ENCODE measurements around the gene U2AF2. TPM values are rescaled to one million over a fixed set of nuclear protein-coding genes. Genes with fewer than 3 reads are reported as not detected.
A peak's percentile ranks its signal among the peaks of the same experiment; 100 is the strongest.

Gene U2AF2
- total RNA-seq, 1 donor from 2014 or later: 273 TPM

DNA sequence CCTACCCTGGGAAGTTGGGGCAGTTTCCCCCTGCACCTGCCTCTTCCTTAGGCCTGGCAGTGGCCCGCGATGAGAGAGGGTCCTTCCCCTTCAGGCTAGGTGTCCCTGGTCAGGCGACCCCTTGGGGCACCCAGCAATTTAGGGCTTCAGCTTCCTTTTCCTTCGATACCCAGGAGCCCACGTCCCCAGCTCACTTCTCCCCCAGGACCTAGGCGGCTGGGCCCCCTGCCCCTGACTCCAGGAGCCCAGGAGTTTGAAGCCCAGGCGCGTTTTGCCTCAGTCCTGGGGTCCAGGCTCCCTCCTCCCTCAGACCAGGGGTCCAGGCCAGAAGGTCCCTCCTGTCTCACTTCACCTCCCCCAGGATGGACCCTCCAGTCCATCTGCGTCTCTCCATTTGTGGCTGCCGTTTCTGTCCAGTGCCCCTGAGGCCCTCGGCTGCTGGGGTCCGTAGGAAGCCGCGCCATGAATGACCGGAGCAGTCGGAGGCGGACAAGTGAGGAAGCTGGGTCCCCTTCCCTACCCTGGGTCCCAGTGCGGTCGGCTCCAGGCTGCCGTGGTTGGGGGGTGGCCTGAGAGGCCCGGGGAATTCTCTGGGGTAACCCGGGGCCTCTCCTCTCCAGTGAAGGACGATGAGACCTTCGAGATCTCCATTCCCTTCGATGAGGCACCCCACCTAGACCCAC, 6.1 kb upstream of the U2AF2 start:
- no peak for ATAC-seq (ENCODE audit: low read depth)
- Mint-ChIP-seq H3K4me1 (peaks cover 59% of the 10 kb centered on the region), H3K27ac (peak overlapping the region; percentile 80), H3K36me3 (ENCODE audit: low read depth) (peaks cover 37% of the 10 kb centered on the region), H3K9me3 (no peaks in the 10 kb centered on the region), H3K27me3 (no peaks in the 10 kb centered on the region), H3K4me3 (peak overlapping the region; percentile 83)
- ChIA-PET CTCF (interaction anchor here (0.7 to 1.7 kb wide), 2 partner anchors 16 to 145 kb away, joined by 3 to 4 read pairs; no protein-coding TSS in a partner anchor), POLR2A (interaction anchor here (0.8 to 4.7 kb wide), 5 partner anchors 11 to 564 kb away, joined by 3 to 45 read pairs (median 5); partner anchors contain the start of genes FIZ1 and ZNF524)
- TF ChIP-seq, protein P1, sequence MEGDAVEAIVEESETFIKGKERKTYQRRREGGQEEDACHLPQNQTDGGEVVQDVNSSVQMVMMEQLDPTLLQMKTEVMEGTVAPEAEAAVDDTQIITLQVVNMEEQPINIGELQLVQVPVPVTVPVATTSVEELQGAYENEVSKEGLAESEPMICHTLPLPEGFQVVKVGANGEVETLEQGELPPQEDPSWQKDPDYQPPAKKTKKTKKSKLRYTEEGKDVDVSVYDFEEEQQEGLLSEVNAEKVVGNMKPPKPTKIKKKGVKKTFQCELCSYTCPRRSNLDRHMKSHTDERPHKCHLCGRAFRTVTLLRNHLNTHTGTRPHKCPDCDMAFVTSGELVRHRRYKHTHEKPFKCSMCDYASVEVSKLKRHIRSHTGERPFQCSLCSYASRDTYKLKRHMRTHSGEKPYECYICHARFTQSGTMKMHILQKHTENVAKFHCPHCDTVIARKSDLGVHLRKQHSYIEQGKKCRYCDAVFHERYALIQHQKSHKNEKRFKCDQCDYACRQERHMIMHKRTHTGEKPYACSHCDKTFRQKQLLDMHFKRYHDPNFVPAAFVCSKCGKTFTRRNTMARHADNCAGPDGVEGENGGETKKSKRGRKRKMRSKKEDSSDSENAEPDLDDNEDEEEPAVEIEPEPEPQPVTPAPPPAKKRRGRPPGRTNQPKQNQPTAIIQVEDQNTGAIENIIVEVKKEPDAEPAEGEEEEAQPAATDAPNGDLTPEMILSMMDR (IDR thresholded peaks at IDR 0.05): no peak
- DNase-seq: no peak
- intact Hi-C loops (cut with micrococcal nuclease): loop anchor here (10.0 kb wide), 2 partner anchors 666 to 1184 kb away; partner anchors contain the start of genes LENG9 and ZSCAN5A

DNA sequence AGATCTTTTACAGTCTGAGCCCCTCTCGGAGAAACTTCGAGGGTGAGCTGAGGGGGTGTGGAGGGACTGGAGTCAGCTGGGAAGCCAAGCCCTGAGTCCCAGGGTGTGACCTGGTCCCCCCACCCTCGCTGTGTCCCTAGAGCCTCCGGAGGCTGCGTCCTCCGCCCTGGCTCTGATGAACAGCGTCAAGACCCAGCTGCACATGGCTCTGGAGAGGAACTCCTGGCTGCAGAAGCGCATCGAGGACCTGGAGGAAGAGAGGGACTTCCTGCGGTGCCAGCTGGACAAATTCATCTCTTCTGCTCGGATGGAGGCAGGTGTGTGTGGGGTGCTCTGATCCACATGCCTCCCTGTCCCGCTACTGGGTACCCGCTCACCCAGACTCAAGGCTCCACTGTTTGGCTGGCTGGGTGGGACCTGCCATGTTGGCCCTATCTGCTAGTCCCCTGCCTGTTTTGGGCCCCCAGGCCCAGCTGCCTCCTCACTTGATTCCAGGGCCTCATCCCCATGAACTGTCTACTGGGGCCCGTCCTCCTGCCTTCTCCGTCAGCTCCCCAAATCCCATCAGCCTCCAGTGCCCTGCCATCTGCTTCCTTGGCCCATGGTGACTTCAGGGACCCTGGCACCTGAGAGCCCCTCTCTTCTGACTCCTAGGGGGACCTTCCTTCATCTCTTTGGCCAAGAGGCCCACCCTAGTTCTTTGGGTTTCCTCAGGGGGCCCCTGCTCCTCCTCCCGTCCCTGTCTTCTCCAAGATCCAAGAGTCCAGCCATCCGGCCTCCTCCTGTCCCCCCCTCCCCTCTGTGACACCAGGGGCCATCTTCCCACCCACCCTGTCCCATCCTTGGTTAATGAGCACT, 5.3 kb upstream of the U2AF2 start:
- no peak for ATAC-seq (ENCODE audit: low read depth)
- H3K36me3 Mint-ChIP-seq (ENCODE audit: low read depth): peaks cover 41% of the 10 kb centered on the region
- intact Hi-C loops (cut with micrococcal nuclease): loop anchor here (5.0 to 10.0 kb wide), 3 partner anchors 665 to 1782 kb away; partner anchors contain the start of genes LENG9, MYADM and ZSCAN5A
- TF ChIP-seq, protein P1 (IDR thresholded peaks at IDR 0.05): no peak
- POLR2A ChIA-PET: interaction anchor here (0.7 to 4.7 kb wide), 6 partner anchors 12 to 205 kb away, joined by 3 to 45 read pairs (median 10); partner anchors contain the start of genes FIZ1 and ZNF524
- DNase-seq: no peak
- H3K4me1 Mint-ChIP-seq: peaks cover 51% of the 10 kb centered on the region
- H3K27ac Mint-ChIP-seq: peak overlapping the region; percentile 80
- H3K9me3 Mint-ChIP-seq: no peaks in the 10 kb centered on the region
- peak overlapping the region; percentile 83 for H3K4me3 Mint-ChIP-seq
- CTCF ChIA-PET: interaction anchor here (0.7 to 1.7 kb wide), 2 partner anchors 17 to 146 kb away, joined by 3 to 4 read pairs; no protein-coding TSS in a partner anchor
- no peaks in the 10 kb centered on the region for H3K27me3 Mint-ChIP-seq

DNA sequence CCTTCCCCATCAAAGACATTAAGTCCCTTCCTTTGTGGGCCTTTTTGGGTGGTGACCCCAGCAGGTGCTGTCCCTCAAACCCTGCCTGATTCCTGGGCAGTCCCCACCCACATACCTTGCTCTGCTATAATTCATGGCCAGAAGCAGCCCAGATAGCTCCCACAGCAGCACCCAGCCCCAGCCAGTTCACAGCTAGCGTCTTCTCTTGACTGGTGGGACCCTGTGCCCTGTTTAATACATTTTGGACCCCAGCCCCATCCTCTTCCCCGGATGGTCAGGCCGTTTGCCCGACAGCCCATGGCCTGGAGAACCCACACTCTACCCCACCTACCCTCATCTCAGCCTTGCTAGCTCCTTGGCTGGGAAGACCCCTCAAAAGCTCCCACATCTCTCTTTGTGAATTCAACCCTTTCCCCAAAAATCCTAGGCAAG, 4.7 kb upstream of the U2AF2 start:
- CTCF ChIA-PET: interaction anchor here (1.7 kb wide), 1 partner anchor 146 kb away, joined by 4 read pairs; no protein-coding TSS in a partner anchor
- H3K27ac Mint-ChIP-seq: peak overlapping the region; percentile 80

DNA sequence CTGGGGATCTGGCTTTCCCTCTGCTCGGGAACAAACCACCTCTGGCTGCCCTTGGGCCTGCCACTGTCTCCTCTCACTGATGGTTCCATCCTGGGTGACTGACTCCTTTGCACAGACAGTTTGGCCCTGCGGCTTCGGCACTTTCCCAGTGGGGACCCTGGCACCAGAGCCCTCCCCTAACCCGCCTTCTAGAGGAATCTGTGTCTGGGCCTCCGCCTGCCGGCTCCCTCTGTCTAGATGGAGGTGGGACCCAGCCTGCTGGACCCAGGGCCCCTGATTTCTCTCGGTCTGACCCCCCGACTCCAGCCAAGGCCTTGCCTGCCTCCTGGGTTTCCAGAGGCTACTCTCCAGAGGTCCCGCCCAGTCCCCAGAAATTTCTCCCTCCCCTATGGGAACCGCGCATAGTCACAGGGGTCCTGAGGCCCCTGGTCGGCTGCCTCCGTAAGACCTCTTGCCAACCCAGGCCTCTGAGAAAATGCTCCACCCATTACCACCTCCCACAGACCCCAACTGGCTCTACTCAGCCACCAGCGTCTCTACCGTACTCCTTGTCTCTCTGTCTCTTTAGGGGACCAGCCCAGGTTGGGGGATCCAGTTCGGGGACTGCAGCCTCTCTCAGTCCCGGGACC, 4.1 kb upstream of the U2AF2 start:
- Mint-ChIP-seq H3K9me3 (no peaks in the 10 kb centered on the region), H3K4me3 (peak overlapping the region; percentile 74)
- intact Hi-C loops (cut with micrococcal nuclease): loop anchor here (5.0 kb wide), 1 partner anchor 1783 kb away; the partner anchor contains the start of gene MYADM

More for the DNA sequence above, 4.7 kb upstream of the U2AF2 start:
- DNase-seq (no peak), ATAC-seq (ENCODE audit: low read depth) (no peak)
- H3K4me1 Mint-ChIP-seq: peaks cover 47% of the 10 kb centered on the region
- intact Hi-C loops (cut with micrococcal nuclease): loop anchor here (5.0 kb wide), 1 partner anchor 1783 kb away; the partner anchor contains the start of gene MYADM
- TF ChIP-seq, protein P1 (IDR thresholded peaks at IDR 0.05): no peak
- no peaks in the 10 kb centered on the region for H3K27me3 Mint-ChIP-seq
- H3K36me3 Mint-ChIP-seq (ENCODE audit: low read depth): peaks cover 39% of the 10 kb centered on the region
- H3K4me3 Mint-ChIP-seq: peak overlapping the region; percentile 74
- no peaks in the 10 kb centered on the region for H3K9me3 Mint-ChIP-seq
- POLR2A ChIA-PET: interaction anchor here (0.8 to 4.7 kb wide), 2 partner anchors 13 to 17 kb away, joined by 15 to 45 read pairs; no protein-coding TSS in a partner anchor

More for the DNA sequence above, 4.1 kb upstream of the U2AF2 start:
- ATAC-seq (ENCODE audit: low read depth) (no peak), DNase-seq (no peak)
- H3K36me3 Mint-ChIP-seq (ENCODE audit: low read depth): peaks cover 38% of the 10 kb centered on the region
- H3K27me3 Mint-ChIP-seq: no peaks in the 10 kb centered on the region
- TF ChIP-seq, protein P1 (IDR thresholded peaks at IDR 0.05): no peak
- peak overlapping the region; percentile 41 for H3K27ac Mint-ChIP-seq
- peaks cover 42% of the 10 kb centered on the region for H3K4me1 Mint-ChIP-seq
- ChIA-PET POLR2A (interaction anchor here (0.8 to 4.7 kb wide), 2 partner anchors 13 to 17 kb away, joined by 15 to 45 read pairs; no protein-coding TSS in a partner anchor), CTCF (interaction anchor here (1.7 kb wide), 1 partner anchor 147 kb away, joined by 4 read pairs; no protein-coding TSS in a partner anchor)

Data from activated B cell treated with CpG ODN at 0.5 μM for 24 hours (primary cell).